Retina (tissue), 1 donor: Measurements from ENCODE around the gene EPB41L2.
"Not testable (repeated sequence)": the region's sequence is repeated elsewhere in the genome, so short reads cannot be mapped to it uniquely, and the experiment has no call there.

Experiments
- DNase-seq: peaks from one replicate; pipeline ENCODE4 v3.0.0-alpha.2; 2016

The EPB41L2 gene

DNA sequence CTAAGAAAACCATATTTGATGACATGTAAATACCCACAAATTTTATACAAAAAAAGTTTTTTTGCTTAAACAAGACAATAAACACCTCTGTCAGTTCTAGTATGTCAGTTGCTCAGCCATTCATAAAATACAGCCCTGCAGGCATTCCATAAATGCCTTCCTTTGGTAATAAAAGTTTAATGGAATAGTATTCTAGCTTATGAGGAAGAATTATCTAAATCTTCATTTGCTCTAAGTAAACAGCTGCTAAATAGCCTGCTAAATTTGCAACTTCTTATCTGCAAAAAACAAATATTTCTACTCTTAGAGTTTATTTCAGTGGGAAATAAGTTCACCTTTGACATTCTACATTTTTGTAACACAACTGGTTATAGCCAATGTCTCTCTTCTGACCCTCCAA lies 127.1 kb downstream of the EPB41L2 start:
- no peak for DNase-seq

DNA sequence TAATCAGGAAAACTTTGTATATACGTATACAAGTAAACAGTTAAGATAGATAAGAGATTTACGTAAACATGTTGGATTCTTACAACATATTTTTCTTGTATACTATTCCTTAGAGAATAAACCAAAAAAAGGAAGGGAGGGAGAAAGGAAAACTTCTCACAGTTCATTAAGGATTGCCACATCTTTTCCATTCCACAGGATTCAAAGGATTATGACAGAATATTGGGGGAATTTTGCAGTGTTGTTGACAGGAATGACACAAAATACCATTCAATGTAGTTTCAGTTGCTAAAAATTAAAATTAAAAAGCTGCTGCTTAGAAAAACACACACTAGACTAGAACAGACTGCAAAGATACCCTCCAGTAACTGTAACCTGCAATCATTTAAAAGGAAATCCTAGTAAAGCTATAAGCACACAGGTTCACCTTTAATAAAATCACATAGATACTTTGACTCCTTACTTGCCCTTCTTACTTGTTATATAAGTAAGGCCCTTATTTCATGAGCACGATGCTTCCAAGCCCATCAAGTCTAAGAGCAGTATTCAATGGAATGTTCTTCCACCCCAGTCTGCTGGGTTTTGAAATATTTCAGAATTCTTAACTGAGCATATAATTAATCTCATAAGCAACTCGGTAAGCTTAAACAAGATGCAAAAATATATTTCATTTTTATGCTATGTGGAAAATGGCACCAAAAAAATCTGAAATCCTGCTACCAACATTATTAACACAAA lies 128.0 kb downstream of the EPB41L2 start:
- DNase-seq = no peak

DNA sequence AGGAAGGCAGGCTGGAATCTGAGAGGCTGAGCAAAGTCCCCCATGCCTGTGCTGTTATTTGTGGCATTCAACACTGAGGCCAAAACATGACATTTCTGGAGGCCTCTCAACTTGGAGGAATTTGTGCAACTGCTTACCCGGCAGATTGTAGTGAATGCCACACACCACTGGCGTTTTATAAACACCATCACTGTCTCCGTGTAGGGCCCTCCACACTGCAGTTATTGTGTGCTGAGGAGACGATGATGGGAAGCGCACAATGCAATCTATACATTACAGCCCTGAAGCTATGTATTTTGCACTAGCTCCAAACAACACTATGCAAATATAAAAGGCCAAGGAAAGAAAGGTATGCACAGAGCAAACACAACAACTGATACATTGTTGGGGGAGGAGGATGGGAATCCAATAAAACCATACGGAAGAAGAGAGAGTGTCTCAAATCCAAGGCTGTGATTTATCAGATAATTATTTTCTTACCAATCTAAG lies 129.3 kb downstream of the EPB41L2 start:
- DNase-seq = no peak

DNA sequence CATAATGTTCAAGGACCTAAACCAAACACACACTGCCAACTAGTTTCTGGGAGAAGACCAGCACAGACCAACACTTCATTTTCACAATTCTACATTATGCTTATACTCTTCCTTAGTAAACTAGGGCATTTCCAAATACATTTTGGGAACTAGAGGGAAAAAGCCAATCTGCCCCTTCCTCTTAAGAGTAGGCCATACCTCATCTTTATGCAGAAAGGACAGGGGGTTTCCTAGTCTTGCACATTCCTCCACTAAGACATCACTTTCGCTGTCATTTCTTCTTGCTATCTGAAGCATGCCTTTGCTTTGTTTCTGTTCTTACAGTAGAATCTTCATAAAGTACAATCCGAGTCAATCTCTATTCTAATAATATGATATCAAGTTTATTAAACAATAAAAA lies 130.1 kb downstream of the EPB41L2 start:
- no peak for DNase-seq

DNA sequence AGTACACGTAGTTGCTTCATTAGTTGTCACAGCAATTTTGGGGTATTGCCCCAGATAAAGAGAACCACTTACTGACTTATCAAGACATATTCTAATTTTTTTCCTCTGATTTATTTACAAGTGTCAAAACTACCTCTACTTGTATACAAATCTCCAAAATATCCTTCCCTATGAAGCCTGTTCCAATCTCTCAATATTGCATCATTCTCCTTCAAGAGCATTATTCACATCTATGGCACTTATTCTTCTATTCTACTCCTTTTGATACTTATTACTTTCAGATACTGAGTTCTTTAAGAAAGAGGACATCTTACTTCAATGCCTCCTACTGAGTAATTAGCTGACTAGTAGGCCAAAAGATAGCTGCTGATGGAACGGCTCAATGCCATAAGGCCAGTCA lies 130.6 kb downstream of the EPB41L2 start:
- DNase-seq = no peak

DNA sequence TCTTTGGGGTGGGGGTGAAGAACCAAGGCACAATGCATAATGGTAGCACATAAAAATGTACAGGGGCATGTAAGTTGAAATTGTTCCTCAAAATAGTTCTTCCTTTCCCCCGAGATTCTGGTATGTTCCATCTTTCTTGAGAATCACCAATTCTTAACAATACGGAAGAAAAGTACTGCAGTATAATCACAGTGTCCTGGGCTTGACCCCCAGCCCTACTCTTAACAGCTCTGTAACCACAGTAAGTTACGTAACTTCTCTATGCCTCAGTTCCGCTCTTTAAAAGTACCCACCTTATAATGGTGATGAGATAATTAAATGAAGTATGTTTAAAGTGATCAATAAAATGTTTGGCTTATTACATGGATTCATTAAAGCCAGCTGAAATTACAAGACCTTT lies 131.4 kb downstream of the EPB41L2 start:
- no peak for DNase-seq

DNA sequence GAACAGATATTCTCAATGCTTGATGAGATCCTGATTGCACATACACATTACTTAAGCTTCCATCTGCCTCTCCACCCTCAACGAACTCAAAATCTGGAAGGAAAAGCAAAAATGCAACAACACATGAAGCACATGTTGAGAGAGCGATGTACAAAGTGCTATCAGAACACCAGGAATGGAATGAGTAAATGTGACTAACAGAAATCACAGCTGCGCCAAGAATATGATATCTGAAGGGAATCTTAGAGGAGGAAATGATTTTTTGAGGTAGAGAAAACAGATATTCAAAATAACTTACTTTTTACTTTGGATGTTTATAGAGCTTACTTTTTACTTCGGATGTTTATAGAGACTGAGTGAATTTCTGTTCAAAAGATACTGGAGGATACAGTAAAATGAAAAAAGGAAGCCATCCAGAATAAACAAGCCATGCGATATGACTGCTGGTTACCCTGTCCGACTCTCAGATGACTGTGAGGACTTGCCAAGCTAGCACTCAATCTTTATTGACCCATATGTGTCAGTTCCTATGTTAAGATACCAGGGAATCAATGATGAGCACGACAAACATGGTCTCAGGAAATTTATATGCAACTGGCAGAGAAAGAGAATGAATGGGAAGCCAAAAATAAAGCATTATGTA lies 133.9 kb downstream of the EPB41L2 start:
- DNase-seq = no peak

DNA sequence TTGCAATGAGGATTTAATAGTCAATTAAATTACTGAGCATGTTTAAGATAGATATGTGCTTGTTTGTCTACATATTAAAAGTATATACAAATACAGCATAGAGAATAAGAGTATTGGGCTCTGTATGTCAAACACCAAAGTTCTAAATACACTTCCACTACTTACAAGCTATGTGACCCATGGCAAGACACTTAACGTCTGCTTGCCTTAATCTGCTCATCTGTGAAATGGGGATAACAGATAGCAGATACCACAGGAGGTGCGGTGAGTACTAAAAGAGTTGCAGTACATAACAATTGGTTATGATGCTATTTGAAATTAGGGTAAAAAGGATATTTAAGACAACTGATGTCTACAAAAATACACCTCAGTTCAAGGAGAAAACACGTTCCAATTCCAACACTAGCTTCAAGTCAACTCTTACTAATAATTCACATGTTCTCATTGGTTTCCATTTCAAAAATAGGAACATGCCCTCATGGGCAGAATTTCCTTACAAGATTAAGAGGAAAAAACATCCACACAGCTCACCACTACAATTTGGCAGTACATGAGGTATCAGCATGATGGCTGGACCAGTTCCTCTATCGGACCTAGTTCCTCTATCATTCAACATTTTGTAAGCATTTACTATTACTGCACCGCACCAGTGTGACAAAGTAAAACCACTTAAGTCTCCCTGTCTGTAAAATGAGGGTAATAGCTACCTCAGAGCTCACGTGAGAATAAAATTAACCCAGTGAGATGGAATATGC lies 134.7 kb downstream of the EPB41L2 start:
- DNase-seq = no peak

DNA sequence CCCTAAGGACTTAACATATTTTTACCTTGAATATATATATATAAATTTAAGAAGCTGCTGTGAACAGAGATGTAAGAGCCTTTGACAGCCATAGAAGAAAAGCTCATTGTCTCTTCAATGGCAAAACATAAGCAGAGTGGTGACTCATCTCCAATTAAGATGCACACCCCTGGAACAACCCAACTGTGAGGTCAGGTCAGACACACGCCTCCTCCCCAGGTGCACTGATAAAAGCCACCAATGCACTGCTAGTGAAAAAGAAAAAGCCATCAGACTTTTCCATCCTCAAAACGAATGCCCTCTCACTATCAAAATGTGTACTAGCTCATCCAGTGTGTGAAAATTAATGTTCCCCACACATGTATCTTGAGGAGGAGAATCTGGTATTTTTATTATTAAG lies 135.7 kb downstream of the EPB41L2 start:
- DNase-seq = no peak

DNA sequence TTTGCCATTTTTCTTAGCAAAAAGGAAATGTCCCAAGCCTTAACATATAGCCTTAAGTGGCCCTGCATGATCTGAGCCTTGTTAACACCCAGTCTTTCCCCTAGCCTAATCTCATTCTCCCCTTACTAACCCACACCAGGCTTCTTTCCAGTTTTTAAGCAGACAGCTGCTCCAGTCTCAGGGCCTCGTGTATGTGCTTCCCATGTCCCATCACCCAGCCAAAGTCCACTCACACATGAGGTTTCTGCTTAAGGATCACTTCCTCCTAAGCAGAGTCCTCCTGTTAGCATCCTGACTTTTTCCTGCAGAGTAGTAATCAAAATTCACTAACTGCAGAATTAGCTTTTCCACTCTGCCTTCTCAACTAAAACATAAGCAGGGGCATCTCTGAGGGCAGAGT lies 139.7 kb downstream of the EPB41L2 start:
- DNase-seq = no peak

DNA sequence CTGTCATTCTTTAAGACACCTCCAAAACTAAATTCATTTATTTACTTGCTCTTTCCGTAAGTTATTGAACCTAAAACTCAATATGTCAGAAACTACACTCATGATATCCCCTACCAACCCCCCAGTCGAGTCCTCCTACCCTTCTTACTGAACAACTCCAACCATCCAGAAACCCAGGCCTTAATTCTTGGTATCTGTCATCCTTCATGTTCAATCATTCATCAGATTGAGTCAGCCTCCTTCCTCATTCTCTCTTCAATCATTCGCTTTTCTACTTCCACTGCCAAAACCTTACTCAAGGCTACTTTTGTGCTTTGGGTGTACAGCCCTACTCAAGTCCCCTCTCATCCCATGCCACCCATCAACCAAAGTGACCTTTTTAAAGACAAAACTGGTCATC lies 140.1 kb downstream of the EPB41L2 start:
- no peak for DNase-seq

DNA sequence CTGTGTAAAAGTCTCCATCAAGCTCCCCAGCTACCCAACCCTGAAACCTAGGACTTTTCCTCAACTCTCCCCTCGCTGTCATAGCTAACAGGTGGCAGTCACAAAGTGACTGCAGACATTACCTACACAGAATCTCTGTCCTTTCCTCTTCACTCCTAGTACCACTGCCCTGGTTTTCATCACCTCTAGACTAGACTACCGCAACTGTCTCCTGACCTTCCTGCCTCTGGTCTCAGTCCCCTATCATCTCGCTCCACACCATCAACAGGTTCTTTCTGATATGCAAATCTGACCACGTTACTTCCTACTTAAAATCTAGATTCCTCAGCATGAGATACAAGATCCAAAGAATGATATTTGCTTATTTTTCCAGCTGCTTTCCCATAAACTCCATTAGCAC lies 142.1 kb downstream of the EPB41L2 start:
- no peak for DNase-seq

DNA sequence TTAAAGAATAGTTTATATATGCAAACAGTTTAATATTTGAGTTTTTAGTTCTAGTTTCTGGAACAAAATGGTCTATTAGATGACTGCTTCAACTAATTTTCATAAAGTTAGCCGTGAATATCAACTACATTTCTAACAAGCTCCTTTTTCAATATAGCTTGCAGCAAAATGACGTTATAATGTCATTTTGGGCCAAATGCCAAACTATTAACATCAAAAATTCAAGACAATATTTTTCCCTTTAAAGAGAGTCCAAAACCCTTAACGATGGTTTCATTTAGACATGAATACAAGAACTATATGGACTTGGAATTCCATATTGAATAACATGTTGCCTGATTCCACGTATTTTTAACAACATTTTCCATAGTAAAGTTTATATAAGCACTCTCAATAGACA lies 144.9 kb downstream of the EPB41L2 start:
- no peak for DNase-seq

DNA sequence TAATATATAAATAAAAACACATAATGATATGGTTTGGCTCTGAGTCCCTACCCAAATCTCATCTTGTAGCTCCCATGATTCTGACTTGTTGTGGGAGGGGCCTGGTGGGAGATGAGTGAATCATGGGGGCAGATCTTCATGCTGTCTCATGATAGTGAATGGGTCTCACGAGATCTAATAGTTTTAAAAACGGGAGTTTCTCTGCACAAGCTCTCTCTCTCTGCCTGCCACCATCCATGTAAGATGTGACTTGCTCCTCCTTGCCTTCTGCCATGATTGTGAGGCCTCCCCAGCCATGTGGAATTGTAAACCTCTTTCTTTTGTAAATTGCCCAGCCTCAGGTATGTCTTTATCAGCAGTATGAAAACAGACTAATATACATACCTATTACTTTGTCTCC lies 147.4 kb downstream of the EPB41L2 start:
- not testable (repeated sequence) for DNase-seq

DNA sequence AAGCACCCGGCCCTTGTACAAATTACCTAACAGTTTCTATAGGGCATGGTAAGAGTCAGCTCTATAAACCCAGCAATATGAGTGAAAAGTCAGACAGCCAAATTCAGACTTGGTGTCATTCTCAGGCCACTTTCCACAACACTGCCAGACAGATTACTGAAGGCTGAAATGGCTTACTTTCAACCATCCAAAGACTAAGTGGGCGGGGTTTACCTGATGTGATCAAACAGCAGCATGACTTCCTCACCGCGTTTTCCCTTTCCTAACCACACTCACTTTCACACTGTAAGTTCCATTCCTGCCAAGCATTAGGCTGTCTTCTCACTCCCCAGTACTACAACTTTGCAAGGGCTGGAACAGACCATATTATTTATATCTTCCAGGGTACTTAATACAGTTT lies 149.9 kb downstream of the EPB41L2 start:
- DNase-seq = no peak

DNA sequence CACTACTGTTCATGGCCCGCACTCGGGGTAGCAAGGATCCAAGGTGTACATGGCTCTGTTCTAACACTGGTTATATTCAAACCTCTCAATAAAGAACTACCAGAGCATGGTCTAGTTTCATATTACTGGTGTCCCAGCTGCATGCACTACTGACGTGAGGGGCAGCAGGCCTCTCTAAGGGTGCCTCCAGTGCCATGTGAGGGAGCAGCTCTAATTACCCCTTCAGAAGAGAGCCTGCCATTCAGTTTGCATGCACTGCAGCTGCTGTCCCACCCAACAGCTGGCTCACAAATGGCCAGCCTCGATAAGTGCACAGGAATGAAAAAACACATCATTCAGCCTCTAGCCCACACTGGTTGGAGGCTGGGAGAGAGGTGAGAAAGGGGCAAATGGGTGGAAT lies 150.6 kb downstream of the EPB41L2 start:
- DNase-seq = no peak

DNA sequence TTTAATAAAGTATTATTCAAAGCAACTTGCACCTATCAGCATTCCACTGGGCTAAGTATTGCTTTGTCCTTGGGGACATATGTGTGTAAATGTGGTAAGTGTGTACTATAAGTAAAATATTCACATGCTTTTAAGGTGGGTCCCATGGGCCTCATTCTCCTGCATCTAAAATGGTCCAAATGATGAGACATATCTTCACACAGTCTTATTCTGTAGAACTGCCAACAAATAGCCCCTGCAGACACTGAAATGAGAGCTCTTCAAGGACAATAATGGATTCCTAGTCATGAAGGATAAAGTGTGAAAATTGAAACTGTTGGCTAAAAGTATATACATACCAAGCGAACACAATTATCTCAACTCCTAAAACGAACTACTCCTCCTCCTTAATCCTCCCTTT lies 154.1 kb downstream of the EPB41L2 start:
- no peak for DNase-seq

DNA sequence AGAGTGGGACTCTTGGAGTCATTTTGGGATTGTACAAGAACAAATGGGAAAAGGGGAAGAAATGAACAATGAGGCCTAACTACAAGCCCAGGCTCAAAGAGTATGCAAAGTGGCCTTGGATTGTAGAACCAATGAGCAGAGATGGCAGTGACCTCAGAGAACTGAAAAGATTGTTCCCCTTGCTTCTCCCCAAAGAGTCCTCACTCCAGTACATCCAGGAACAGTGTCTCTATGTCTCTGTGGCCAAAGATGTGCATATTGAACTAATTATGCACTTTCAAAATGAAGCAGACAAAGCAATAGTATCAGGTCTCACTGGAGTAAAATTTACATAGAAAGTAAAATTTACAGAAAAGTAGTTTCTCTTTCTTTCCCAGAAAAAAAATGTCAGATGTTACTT lies 154.9 kb downstream of the EPB41L2 start:
- DNase-seq = no peak

DNA sequence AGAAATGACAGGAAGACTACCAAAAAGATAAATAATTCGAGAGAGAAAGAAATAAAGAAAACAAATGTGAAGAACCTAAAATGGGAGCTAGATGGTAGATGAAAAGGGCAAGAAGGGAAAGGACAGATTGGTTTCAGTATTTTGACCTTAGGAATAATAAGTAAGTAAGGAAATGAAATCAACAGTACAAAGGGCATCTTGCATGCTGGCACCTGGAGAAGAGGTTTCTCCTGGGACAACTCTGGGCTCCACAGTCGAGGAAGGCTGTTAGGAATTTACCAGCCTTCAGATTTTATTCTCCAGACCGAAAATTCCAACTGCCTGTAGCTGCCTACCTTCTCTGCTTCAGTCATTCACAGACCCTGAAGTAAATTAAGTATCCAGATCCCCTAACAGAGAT lies 155.4 kb downstream of the EPB41L2 start:
- no peak for DNase-seq

DNA sequence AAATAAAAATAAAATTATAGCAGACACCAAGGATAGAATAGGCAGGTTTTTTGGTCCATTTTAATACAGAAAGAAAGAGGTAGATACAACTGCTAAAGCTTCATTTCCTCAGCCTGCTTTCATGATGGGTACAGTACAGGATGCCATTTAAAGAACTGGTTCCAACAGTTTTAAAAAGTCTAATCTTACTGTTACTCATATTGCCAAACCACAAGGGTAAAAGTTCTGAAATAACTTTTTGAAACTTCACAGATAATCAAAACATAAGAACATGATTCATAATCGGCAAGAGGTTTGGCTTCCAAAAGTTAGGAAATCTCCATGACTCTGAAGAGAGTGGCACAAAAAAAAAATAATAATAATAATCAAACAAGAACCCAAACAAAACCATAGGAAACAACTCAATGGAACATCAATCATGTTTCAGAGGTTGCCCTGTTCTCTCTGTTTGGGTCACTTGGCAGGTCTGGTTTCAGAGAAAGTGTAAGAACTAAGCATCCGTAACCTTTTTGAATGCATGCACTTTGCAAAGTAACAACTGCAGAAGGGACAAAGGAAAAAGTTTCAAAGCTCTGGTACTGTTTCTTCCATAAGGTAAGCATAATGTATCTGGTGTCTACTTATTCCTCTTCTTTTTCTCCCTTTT lies 156.2 kb downstream of the EPB41L2 start:
- DNase-seq = no peak

DNA sequence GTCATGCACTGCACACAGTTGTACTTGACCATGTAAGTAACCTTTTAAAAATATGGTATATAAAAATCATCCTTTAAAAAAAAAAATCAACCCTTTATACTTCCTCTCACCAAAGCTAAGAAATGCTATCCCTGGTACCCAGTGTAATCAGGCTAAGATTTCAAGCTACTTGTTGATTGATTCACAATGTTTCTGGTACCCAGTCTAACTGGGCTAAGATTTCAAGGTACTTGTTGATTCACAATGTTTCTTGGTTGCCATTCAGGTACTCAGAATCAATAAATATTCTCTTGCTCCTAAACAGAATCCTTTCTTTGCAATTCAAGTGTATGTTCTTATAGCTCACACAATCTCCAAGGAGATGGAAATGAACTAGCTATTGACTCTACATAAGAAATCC lies 159.4 kb downstream of the EPB41L2 start:
- no peak for DNase-seq

DNA sequence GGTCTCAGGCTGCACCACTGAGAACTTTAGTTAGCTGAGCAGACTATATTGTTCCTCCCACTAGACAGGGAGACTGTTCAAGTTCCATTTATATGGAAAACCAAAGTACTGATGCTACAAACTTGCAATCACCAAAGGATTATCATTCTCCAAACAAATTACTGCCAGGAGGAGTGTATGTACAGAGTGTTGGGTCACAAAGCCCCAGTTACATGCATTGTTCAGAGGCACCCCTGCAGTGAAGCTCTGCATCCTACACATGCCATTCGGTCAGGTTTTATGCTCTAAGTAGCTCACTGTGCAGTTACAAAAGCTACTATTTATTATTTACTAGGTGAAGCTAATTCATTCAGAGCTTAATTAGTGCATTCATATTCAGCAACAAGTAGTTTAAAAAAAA lies 160.0 kb downstream of the EPB41L2 start:
- no peak for DNase-seq

DNA sequence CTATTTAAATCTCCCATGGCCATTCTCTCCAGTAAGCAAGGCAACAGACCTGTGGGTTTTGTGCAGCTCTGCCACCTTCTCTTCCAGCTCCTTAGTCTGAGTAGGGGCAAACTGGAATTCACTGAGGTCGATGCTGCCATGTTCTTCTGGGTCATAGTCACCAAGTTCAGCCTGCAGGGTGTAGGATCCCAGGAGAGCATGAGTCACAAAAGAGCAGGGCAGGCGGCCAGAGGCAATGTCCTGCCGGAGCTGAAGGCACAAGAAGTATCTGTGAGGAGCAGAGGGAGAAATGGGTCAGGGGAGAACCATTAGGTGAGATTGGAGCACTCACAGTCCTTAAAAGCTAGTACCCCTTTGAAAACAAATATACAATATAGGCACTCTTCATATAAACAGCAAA lies 162.1 kb downstream of the EPB41L2 start:
- DNase-seq = no peak

DNA sequence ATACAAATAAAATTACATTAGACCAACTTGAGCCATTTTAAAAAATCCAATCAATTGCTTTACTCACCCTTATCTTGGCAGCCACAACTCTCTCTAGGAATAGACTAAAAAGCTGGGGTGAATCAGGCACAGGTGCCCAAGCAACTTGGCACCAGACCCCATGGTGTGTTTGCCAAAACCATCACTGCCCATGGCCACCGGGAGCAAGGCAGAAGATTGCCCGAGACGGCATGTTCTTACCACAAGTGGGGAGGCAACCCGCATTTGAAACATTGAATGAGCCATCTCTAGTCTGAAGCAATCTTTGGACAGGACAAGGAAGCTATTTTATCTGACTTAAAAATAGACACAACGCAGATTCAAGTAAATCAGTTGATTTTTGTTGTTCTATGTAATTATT lies 166.8 kb downstream of the EPB41L2 start:
- no peak for DNase-seq
